ENCODE measurements around the gene SLC25A45.
"Not testable (repeated sequence)": the region's sequence is repeated elsewhere in the genome, so short reads cannot be mapped to it uniquely, and the experiment has no call there.

Gene SLC25A45

DNA sequence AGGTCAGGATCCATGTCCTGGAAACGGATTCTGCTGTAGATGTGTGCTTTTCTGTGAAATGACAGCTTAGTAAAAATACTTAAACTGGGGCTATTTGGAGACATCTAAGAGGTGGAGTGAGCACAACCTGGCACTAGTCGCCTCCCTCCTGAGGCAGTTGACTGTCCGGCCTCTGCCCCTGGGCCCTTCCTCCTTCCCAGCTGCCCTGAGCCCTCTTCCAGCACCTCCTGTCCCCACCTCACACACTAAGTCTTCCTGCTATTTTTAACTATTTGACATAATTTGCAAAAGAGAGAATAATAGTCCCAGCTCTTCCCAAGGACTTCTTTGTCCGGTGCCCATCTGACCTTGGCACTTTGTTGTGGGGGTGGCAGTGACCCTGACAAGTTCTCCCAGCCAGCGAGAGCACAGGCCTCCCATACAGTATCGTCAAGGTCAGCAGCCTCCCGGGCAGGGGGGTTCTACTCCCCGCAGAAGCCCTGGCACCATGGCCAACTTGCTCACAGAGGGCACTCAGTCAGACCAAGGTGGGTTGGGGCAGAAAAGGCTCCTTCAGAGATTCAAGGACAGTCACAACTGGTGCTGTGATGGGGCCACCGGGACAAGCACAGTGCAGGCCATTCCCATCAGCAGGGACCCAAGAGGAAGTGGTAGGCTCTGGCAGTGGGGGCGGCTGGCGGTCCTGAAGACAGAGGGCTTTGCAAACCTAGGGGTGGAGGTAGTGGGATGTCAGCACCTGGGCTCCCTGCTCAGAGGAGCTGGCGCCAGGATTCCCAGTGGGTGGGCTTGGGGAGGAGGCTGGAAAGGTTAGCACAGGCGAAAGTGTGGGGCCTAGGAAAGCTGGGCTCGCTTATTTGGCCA lies 34.6 kb upstream of the SLC25A45 start:
- DNase-seq (ENCODE audit: low read depth) = no peak
- peak overlapping the region; percentile 14 for H3K4me3 ChIP-seq (ENCODE audit: control insufficient read depth, low read depth, low read length)
- TF ChIP-seq, protein P1, sequence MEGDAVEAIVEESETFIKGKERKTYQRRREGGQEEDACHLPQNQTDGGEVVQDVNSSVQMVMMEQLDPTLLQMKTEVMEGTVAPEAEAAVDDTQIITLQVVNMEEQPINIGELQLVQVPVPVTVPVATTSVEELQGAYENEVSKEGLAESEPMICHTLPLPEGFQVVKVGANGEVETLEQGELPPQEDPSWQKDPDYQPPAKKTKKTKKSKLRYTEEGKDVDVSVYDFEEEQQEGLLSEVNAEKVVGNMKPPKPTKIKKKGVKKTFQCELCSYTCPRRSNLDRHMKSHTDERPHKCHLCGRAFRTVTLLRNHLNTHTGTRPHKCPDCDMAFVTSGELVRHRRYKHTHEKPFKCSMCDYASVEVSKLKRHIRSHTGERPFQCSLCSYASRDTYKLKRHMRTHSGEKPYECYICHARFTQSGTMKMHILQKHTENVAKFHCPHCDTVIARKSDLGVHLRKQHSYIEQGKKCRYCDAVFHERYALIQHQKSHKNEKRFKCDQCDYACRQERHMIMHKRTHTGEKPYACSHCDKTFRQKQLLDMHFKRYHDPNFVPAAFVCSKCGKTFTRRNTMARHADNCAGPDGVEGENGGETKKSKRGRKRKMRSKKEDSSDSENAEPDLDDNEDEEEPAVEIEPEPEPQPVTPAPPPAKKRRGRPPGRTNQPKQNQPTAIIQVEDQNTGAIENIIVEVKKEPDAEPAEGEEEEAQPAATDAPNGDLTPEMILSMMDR (IDR thresholded peaks at IDR 0.05; ENCODE audit: control insufficient read depth, insufficient read depth, low read depth, low read length, missing control alignments) = no peak

DNA sequence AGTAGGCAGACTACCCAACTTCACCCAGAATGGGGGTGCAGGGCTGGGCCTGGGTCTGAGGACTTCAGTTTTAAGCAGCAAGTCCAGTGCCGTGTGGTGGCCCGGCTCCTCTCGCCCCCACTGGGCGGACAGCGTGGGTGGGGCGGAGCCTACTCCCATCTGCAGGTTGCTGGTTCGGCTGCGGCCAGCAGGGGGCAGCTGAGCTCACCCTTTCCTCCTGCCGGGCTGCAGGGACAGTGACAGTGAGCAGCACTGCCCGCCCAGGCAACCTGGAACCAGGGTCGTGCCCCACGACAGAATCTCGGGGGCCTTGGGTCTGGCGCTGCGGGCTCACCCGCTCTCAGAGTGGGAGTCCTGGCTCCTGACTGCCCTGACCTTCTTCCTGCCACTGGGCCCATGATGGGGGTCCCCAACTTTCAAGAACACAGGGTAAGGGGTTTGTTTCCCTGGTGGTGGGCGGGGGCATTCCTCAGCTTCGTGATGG lies 33.9 kb upstream of the SLC25A45 start:
- DNase-seq (ENCODE audit: low read depth) = peak; percentile 35
- TF ChIP-seq, protein P1 (IDR thresholded peaks at IDR 0.05; ENCODE audit: control insufficient read depth, insufficient read depth, low read depth, low read length, missing control alignments) = peak; percentile 96
- peak overlapping the region; percentile 14 for H3K4me3 ChIP-seq (ENCODE audit: control insufficient read depth, low read depth, low read length)

DNA sequence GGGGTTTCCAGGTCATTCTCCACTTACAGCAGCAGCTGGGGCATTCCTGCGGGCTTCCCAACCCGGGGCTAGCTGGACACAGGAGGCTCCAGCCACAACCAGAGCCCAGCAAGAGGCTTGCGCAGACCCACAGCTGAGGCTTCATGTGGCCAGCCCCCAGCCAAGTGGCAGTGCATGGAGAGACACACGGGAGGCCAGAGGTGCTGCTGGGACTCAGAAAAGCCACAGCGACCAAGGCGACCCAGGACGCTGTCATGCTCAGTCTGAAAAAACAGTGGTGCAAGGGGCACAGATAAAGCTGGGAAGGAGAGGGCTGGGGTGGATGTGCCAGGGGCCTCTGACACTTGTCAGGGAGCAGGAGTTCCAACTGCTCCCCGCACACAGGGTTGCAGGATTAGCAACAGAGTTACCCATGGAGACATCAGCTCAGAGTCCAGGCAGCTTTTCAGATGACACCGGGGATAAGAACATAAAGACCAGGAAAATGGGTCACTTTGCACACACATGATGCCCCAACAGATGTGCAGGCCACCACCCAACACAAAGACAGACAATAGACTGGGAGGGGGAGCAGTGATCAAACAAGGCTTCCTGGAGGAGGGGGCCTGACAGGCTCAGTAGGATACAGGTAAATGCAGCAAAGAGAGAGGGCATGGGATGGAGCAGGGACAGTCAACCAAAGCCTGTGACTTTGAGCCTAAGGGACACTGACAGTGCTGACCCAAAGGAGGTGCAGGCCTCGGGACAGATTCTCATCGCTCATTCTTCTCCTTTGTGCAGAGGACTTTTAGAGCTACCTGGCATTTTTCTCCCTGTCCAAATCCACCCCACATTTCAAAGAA lies 33.3 kb upstream of the SLC25A45 start:
- DNase-seq (ENCODE audit: low read depth) = no peak
- peak overlapping the region; percentile 14 for H3K4me3 ChIP-seq (ENCODE audit: control insufficient read depth, low read depth, low read length)
- TF ChIP-seq, protein P1 (IDR thresholded peaks at IDR 0.05; ENCODE audit: control insufficient read depth, insufficient read depth, low read depth, low read length, missing control alignments) = no peak

DNA sequence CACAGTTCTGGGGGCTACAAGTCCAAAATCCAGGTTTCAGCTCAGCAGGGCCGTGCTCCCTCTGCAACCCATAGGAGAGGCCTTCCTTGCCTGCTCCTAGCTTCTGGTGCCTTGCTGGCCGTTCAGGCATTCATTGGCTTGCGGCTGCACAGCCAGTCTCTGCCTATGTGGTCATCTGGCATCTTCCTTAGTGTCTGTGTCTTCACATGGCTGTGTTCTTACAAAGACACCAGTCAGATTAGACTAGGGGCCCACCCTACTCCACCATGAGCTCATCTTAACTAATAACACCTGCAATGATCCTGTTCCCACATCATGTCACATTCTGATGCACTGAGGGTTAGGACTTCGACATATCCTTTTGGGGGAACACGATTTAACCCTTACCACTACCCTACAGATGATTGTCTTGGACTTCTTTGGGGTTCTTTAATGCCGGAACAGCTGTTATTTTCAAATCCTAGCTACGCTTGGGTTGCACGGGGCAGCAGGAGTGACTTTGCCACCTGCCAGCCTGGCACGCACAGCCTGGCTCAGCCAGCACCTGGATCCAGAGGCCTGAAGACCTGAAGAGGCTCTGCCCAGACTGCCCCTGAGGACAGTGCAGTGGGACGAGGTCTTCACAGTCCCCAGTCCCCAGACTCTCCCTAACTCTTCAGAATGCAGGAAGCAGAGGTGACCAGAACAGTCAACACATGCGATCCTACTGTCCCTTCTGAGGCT lies 32.5 kb upstream of the SLC25A45 start:
- H3K4me3 ChIP-seq (ENCODE audit: control insufficient read depth, low read depth, low read length) = no peak overlapping the region
- no peak for DNase-seq (ENCODE audit: low read depth)
- TF ChIP-seq, protein P1 (IDR thresholded peaks at IDR 0.05; ENCODE audit: control insufficient read depth, insufficient read depth, low read depth, low read length, missing control alignments) = no peak

DNA sequence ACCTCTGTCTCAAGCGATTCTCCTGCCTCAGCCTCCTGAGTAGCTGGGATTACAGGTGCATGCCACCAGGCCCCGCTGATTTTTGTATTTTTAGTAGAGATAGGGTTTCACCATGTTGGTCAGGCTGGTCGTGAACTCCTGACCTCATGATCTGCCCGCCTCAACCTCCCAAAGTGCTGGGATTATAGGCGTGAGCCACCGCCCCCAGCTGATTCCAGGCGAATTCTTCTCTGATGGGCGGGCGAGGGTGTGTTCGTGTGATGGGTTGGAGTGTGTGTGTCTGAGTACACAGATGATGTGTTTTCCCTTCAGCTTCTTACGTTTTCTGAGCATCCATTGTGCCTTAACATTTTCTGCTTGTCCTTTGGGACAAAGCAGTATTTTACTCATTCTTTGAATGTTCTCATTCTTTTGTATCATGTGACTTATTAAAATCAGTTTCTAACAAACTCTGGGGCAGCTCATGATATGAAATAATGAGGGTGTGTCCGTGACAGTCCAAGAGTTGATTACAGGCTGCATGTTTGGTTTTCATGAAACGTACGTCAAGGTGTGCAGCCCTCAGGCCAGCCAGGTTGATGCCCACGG lies 30.7 kb upstream of the SLC25A45 start:
- not testable (repeated sequence) for H3K4me3 ChIP-seq (ENCODE audit: control insufficient read depth, low read depth, low read length); DNase-seq (ENCODE audit: low read depth)

DNA sequence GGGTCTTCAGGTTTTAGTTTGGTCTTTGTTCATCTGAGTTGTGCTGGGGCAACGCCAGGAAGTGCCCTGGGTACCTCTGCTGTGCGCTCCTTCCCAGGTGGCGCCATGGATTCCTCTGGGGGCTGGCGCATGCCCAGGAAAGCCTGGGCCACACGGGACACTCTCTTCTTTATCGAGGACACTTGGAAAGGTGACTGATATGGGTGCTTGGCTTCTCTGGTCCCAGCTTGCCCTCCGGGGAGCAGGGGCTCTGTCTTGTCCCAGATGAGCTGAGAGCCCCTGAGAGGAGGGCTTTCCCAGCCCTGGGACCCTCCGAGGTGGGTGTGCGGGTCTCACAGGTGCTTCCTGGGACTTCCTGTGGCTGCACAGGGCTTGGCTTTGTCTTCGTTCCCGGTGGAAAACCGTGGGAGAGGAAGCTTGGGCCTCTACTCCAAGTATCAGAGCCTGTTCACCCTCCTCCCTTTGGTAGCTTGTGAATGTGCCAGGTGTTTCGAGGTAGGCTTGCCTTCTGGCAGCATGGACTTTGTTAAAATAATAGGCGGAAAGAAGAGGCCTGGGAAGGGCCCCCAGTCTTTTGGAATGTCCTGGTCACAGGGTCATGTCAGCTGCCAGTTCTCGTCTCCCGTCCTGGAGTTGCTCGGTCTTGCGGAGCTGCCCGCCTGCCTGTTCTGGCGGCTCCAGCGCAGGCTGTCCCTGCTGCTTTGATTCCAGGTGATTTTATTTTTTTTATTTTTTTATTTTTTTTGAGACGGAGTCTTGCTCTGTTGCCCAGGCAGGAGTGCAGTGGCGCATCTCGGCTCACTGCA lies 30.0 kb upstream of the SLC25A45 start:
- DNase-seq (ENCODE audit: low read depth) = no peak
- TF ChIP-seq, protein P1 (IDR thresholded peaks at IDR 0.05; ENCODE audit: control insufficient read depth, insufficient read depth, low read depth, low read length, missing control alignments) = no peak
- no peak overlapping the region for H3K4me3 ChIP-seq (ENCODE audit: control insufficient read depth, low read depth, low read length)
